ENCODE results near the gene CARD10. TPM values are rescaled to one million over a fixed set of nuclear protein-coding genes. Genes with fewer than 3 reads are reported as not detected.

The CARD10 gene
- total RNA-seq, 1 experiment from 2014 or later = 30.9 TPM

DNA sequence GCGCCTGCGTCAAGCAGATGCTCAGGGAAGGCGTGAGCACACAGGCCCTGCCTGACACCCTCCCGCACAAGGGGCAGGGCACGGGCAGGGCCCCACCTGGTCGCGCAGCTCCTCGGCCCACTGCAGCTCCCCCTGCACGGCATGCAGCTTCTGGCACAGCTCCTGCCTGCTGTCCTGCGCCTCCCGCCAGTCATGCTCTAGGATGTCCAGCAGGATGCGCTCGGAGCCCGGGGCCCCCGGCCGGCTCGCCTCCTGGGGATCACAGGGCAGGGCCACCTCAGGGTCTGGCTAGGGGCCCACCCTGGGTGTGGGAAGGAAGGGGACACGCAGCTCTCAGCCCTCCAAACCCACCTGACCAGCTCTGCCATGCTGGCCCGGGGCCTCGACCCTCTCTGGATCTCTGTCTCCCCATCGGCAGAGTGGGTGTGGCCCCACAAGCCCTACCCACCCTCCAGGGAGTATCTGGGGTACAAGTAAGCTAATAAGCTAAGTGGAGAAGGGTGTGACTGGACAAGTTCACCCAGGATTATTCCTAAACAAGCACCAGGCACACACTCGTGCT is 10.7 kb downstream of the CARD10 start:
- Histone ChIP-seq H3K4me3 (no peak overlapping the region), H3K4me1 (peaks cover 39% of the 10 kb centered on the region), H3K27ac (peak overlapping the region; percentile 88), H3K27me3 (no peaks in the 10 kb centered on the region), H3K9me3 (replicated peaks) (no peaks in the 10 kb centered on the region), H3K36me3 (peaks cover 40% of the 10 kb centered on the region)
- no peak for DNase-seq

DNA sequence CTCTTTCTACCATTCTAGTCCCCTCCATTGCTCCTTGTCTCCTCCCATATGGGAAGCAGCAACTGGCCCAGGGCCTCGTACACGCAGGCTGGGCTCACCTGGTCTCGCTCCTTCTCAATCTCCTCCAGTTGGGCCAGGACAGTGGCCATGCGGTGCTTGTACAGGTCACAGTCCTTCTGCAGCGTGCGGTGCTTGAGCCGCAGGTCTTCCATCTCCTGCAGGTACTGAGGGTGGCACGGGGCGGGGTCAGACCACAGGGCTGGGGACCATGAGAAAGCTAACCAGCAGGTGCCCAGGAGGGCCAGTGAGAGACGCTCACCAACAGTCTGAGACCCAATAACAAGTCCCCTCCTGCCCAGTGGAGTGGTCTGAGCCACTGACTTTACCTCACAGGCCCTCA is 11.5 kb downstream of the CARD10 start:
- Histone ChIP-seq H3K4me1 (peaks cover 31% of the 10 kb centered on the region), H3K27ac (no peak overlapping the region), H3K9me3 (replicated peaks) (no peaks in the 10 kb centered on the region), H3K4me3 (no peak overlapping the region), H3K27me3 (no peaks in the 10 kb centered on the region), H3K36me3 (peaks cover 43% of the 10 kb centered on the region)
- DNase-seq = no peak

DNA sequence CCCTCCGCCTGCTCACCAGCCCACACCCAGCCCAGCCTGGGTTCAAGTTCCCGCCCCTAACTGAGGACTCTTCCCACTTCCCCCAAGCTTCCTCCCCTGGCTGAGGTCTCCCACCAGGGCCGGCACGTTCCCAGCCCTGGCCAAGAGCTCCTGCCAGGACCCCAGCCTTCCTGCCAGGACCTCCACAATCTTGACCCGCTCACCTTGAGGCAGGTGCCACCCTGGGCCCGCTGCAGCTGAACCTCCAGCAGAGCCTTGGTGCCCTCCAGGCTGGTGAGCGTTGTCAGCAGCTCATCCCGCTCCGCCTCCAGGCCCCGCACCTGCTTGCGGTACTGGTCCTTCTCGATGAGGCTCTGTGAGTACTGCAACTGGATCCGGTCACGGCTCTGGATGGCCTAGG is 13.2 kb downstream of the CARD10 start:
- H3K4me1 ChIP-seq = peaks cover 39% of the 10 kb centered on the region

GRCh38 chr22:37505565-37505964 is 13.7 kb downstream of the CARD10 start:
- DNase-seq = no peak

More for the DNA sequence above, 13.2 kb downstream of the CARD10 start:
- no peak overlapping the region for H3K4me3 ChIP-seq
- H3K27ac ChIP-seq = no peak overlapping the region
- no peak for DNase-seq
- no peaks in the 10 kb centered on the region for H3K9me3 ChIP-seq (replicated peaks)
- no peaks in the 10 kb centered on the region for H3K27me3 ChIP-seq
- peaks cover 52% of the 10 kb centered on the region for H3K36me3 ChIP-seq

DNA sequence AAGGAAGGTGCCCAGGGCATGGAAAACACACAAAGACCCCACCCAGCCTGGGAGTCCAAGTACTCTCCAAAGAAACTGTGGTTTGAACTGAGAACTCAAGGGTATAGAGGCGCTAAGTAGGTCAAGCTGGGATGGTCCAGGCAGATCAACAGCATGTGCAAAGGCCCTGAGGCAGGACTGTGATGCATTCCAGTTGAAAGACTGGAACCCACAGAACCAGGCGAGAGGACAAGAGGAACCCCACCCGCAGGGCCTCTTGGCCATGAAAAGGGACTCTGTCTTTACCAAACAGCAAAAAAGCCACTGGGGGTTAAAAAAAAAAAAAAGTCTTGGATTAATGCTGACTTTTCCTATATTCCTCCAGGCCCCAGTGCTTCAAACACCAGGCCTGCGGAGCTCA is 14.3 kb downstream of the CARD10 start:
- no peak overlapping the region for H3K4me3 ChIP-seq
- peaks cover 50% of the 10 kb centered on the region for H3K36me3 ChIP-seq
- no peaks in the 10 kb centered on the region for H3K9me3 ChIP-seq (replicated peaks)
- no peaks in the 10 kb centered on the region for H3K27me3 ChIP-seq
- DNase-seq = no peak
- peaks cover 31% of the 10 kb centered on the region for H3K4me1 ChIP-seq
- H3K27ac ChIP-seq = no peak overlapping the region

More at GRCh38 chr22:37505565-37505964, 13.7 kb downstream of the CARD10 start:
- no peaks in the 10 kb centered on the region for H3K9me3 ChIP-seq (replicated peaks)
- no peak overlapping the region for H3K27ac ChIP-seq
- no peak overlapping the region for H3K4me3 ChIP-seq
- H3K36me3 ChIP-seq = peaks cover 53% of the 10 kb centered on the region
- H3K27me3 ChIP-seq = no peaks in the 10 kb centered on the region
- H3K4me1 ChIP-seq = peaks cover 35% of the 10 kb centered on the region

- no peaks in the 10 kb centered on the region for H3K9me3 ChIP-seq (replicated peaks)
- no peaks in the 10 kb centered on the region for H3K27me3 ChIP-seq
- H3K36me3 ChIP-seq = peaks cover 52% of the 10 kb centered on the region
- no peak overlapping the region for H3K4me3 ChIP-seq
- no peak overlapping the region for H3K27ac ChIP-seq
- DNase-seq = no peak
- H3K4me1 ChIP-seq = peaks cover 34% of the 10 kb centered on the region
These were observed 15.4 kb downstream of the CARD10 start for GRCh38 chr22:37503850-37504249.

GRCh38 chr22:37503183-37503683 is 16.0 kb downstream of the CARD10 start:
- Histone ChIP-seq H3K4me3 (no peak overlapping the region), H3K4me1 (peaks cover 31% of the 10 kb centered on the region), H3K27ac (no peak overlapping the region), H3K9me3 (replicated peaks) (no peaks in the 10 kb centered on the region), H3K27me3 (no peaks in the 10 kb centered on the region), H3K36me3 (peaks cover 48% of the 10 kb centered on the region)
- DNase-seq = no peak

DNA sequence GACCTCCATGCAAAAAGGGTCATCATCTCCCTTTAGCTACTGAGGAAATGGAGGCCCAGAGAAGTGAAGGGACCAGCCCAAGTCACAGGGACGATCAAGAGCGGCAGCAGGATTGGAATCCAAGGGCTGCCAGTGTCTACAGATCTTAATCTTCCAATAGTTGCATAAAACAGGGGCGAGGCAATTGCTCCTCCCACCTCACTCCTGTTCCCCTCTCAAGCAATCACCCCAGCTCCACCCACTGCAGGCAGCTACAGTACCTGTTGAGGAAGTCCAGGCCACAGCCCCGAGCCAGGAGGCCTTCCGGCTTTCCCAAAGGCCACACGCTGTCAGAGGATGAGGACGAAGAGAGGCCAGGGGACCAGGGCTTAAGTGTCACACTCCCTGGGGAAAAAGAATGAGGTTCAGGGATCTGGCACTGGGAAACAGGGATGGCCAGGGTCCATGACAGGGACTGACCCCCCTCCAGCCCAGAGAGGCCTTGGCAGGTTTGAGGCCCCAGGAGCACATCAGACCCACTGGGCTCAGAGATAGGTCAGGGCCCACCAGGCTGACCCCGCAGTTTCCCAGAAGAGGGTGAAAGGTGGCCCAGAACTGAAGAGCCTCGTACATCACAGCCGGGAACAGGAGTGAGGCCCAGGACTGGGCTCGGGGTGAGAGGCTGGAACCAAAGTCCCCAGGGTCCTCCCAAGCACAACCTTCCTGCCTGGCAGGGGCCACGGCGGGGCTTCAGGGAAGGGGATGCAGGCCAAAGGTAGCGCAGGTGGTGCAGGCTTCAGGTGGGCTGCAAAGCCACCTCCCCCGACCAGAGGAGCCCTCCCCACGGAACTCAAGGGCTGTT is 16.7 kb downstream of the CARD10 start:
- no peaks in the 10 kb centered on the region for H3K9me3 ChIP-seq (replicated peaks)
- no peaks in the 10 kb centered on the region for H3K27me3 ChIP-seq
- DNase-seq = no peak
- peaks cover 44% of the 10 kb centered on the region for H3K36me3 ChIP-seq
- peaks cover 38% of the 10 kb centered on the region for H3K4me1 ChIP-seq
- H3K27ac ChIP-seq = peak overlapping the region; percentile 49
- H3K4me3 ChIP-seq = no peak overlapping the region

GRCh38 chr22:37501610-37502341 is 17.4 kb downstream of the CARD10 start:
- no peak overlapping the region for H3K4me3 ChIP-seq
- H3K36me3 ChIP-seq = peaks cover 39% of the 10 kb centered on the region
- H3K9me3 ChIP-seq (replicated peaks) = no peaks in the 10 kb centered on the region
- H3K27me3 ChIP-seq = no peaks in the 10 kb centered on the region
- peak overlapping the region; percentile 49 for H3K27ac ChIP-seq
- peak; percentile 43 to 67 for DNase-seq
- H3K4me1 ChIP-seq = peaks cover 44% of the 10 kb centered on the region

DNA sequence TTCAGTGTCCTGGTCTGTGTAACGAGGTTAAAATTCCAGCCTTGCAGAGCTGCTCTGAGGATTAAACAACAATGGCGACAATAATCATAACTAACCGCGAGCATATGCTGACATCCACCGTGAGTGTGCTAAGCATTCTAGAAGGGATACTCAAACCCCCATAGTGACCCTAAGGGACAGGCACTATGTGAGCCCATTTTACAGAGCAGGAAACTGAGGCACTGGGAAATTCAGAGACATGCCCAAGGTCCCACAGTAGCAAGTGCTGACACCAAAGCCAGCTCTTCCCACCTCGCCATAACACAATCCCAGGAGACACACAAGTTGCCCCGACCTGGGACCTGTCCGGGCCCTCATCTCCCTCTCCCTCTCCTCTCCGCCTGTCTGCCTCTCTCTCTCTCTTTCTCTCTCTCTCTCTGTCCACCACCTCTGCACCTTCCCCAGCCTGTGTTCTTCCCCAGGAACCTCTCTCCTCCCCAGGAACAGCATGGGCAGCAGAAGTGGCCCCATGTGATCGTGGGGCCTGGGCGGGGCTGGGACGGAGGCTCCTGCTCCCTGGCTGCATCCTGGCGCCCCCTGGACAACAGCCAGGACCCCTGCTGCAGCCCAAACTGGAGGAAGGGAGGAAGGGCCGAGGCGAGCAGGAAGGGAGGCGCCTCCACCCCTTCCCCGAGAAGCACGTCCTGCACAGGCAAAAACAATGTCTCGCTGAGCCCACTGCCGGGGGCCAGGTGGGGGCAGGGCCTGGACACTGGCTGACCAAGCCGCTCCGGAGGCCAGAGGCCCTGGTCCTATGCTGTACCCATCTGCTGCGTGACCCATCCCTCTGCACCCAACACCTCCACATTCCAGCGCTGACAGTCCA is 18.2 kb downstream of the CARD10 start:
- Histone ChIP-seq H3K27ac (peak overlapping the region; percentile 49), H3K9me3 (replicated peaks) (no peaks in the 10 kb centered on the region), H3K4me1 (peaks cover 45% of the 10 kb centered on the region), H3K4me3 (no peak overlapping the region), H3K36me3 (peaks cover 38% of the 10 kb centered on the region), H3K27me3 (no peaks in the 10 kb centered on the region)
- no peak for DNase-seq

- no peak for DNase-seq
- Histone ChIP-seq H3K36me3 (peaks cover 38% of the 10 kb centered on the region), H3K27me3 (no peaks in the 10 kb centered on the region), H3K27ac (0 out of 2 replicates have a peak overlapping the region, but pooled peaks have one; percentile 6), H3K4me1 (peaks cover 45% of the 10 kb centered on the region), H3K4me3 (no peak overlapping the region), H3K9me3 (replicated peaks) (no peaks in the 10 kb centered on the region)
These were observed 19.2 kb downstream of the CARD10 start for GRCh38 chr22:37499789-37500540.

DNA sequence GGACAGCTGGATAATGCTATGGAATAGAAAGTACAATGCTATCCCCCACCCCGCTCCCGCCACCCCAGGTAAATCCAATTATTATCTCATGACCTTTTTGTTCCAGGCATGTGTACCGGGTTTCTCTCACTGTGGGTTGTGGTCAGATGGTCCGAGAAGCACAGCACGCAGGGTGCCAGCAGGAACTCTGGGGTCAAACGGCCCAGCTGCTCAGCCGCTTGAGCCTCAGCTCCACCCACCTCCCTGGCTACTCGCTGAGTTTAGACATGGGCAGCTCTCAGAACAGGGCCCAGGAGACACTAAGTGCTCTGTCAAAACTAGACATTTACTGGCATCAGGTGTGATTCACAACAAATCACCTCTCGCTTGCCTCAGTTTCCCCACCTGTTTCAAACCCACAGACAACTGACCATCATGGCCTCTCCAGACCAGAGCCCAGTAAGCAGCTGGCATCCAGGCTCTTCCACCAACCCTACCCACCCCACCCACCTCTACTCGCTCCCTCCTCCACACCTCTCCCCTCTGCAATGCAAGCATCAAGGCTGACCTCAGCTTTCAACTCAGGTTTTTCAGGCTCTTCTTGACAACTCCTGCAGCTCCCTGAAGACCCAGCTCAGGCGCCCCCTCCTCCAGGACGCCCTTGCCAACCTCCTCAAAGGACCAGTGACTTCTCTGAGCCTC is 20.0 kb downstream of the CARD10 start:
- Histone ChIP-seq H3K4me1 (peaks cover 45% of the 10 kb centered on the region), H3K27ac (peak overlapping the region; percentile 6; the same call in 1 of the 2 replicates), H3K36me3 (peaks cover 34% of the 10 kb centered on the region), H3K9me3 (replicated peaks) (no peaks in the 10 kb centered on the region), H3K4me3 (no peak overlapping the region), H3K27me3 (no peaks in the 10 kb centered on the region)
- DNase-seq = peak; percentile 42 to 46

GRCh38 chr22:37498289-37498909 is 20.8 kb downstream of the CARD10 start:
- Histone ChIP-seq H3K27me3 (no peaks in the 10 kb centered on the region), H3K9me3 (replicated peaks) (no peaks in the 10 kb centered on the region), H3K27ac (peak overlapping the region; percentile 74), H3K36me3 (peaks cover 27% of the 10 kb centered on the region), H3K4me3 (no peak overlapping the region), H3K4me1 (peaks cover 45% of the 10 kb centered on the region)
- DNase-seq = peak in 1 of 2 experiments; percentile 51

Measured in SJCRH30 (cell line).